Ishikawa (cell line): ENCODE results near the gene GMDS.

Experiments used
- CEBPB ChIP-seq: IDR thresholded peaks from 2 replicates; pipeline ENCODE4 v1.6.1; 2012
- CREB1 ChIP-seq: IDR thresholded peaks from 2 replicates; pipeline ENCODE4 v1.6.1; 2012; ENCODE audit warnings: low read depth
- EP300 ChIP-seq: IDR thresholded peaks from 2 replicates; pipeline ENCODE4 v1.6.1; 2012; ENCODE audit warnings: borderline replicate concordance
- FOXM1 ChIP-seq: IDR thresholded peaks from 2 replicates; pipeline ENCODE4 v1.6.1; 2012; ENCODE audit warnings: low read depth, borderline replicate concordance
- NFIC ChIP-seq: IDR thresholded peaks from 2 replicates; pipeline ENCODE4 v1.6.1; 2012
- RAD21 ChIP-seq: IDR thresholded peaks from 2 replicates; pipeline ENCODE4 v1.6.1; 2012; ENCODE audit warnings: low read depth
- TAF1 ChIP-seq: IDR thresholded peaks from 2 replicates; pipeline ENCODE4 v1.6.1; 2012; ENCODE audit warnings: low read depth, mild to moderate bottlenecking
- YY1 ChIP-seq: IDR thresholded peaks from 2 replicates; pipeline ENCODE4 v1.6.1; 2012; ENCODE audit warnings: low read depth
- ZBTB7A ChIP-seq: IDR thresholded peaks from 2 replicates; pipeline ENCODE4 v1.6.1; 2012; ENCODE audit warnings: low read depth
- TF ChIP-seq, protein P1 (sequence below): IDR thresholded peaks from 2 replicates; pipeline ENCODE4 v1.6.1; 2012
- TF ChIP-seq, protein P2 (sequence below): IDR thresholded peaks from 2 replicates; pipeline ENCODE4 v1.6.1; 2012
- TF ChIP-seq, protein P3 (sequence below): IDR thresholded peaks from 2 replicates; pipeline ENCODE4 v1.6.1; 2012; ENCODE audit warnings: low read depth, mild to moderate bottlenecking

DNA sequence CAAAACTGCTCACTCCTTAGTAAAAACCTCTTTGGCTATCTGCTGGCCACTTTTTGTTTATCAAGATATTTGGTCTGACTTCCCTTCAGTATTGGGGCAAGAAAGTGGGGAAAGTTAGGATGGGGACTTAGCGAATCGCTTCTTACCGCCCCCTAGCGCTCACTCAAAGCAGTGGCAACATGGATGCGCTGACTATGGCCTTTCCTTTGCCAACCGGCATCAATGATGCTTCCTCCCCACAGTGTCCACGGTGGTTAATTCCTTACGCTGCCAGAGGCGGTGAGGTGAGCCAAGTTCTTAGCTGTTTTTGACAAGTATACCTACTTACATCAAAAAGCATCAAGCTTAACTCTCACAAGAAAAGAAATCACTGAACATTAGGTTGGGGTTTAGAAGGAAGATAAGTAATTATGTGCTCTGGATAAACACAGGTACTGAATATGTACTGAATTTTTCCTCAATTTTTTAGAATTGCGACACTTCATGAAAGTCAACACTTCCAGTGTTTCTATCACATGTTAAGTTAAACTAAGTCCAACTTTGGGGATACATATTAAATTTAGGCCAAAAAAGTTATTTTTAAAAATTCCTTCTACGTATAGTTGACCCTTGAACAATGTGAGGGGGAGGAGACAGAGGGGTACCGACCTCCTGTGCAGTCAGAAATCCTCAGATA is 86.7 kb downstream of the GMDS start:
- TF ChIP-seq TAF1 (no peak), CEBPB (no peak), NFIC (no peak), YY1 (no peak), CREB1 (no peak), EP300 (no peak), RAD21 (no peak), FOXM1 (no peak), ZBTB7A (no peak)
- TF ChIP-seq, protein P1, sequence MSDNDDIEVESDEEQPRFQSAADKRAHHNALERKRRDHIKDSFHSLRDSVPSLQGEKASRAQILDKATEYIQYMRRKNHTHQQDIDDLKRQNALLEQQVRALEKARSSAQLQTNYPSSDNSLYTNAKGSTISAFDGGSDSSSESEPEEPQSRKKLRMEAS: no peak
- TF ChIP-seq, protein P2, sequence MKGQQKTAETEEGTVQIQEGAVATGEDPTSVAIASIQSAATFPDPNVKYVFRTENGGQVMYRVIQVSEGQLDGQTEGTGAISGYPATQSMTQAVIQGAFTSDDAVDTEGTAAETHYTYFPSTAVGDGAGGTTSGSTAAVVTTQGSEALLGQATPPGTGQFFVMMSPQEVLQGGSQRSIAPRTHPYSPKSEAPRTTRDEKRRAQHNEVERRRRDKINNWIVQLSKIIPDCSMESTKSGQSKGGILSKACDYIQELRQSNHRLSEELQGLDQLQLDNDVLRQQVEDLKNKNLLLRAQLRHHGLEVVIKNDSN: no peak
- TF ChIP-seq, protein P3, sequence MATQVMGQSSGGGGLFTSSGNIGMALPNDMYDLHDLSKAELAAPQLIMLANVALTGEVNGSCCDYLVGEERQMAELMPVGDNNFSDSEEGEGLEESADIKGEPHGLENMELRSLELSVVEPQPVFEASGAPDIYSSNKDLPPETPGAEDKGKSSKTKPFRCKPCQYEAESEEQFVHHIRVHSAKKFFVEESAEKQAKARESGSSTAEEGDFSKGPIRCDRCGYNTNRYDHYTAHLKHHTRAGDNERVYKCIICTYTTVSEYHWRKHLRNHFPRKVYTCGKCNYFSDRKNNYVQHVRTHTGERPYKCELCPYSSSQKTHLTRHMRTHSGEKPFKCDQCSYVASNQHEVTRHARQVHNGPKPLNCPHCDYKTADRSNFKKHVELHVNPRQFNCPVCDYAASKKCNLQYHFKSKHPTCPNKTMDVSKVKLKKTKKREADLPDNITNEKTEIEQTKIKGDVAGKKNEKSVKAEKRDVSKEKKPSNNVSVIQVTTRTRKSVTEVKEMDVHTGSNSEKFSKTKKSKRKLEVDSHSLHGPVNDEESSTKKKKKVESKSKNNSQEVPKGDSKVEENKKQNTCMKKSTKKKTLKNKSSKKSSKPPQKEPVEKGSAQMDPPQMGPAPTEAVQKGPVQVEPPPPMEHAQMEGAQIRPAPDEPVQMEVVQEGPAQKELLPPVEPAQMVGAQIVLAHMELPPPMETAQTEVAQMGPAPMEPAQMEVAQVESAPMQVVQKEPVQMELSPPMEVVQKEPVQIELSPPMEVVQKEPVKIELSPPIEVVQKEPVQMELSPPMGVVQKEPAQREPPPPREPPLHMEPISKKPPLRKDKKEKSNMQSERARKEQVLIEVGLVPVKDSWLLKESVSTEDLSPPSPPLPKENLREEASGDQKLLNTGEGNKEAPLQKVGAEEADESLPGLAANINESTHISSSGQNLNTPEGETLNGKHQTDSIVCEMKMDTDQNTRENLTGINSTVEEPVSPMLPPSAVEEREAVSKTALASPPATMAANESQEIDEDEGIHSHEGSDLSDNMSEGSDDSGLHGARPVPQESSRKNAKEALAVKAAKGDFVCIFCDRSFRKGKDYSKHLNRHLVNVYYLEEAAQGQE: no peak
